KMS-11 (cell line): ENCODE measurements around the gene CORO6.

Experiments used
- H2AFZ ChIP-seq: fragments of 200-600 bp; sonication (generic); 2 replicates; pipeline ENCODE4 v1.6.1; 2016; ENCODE audit warnings: antibody characterized with exemption, mixed run types, low read depth
- H3K27ac ChIP-seq: fragments of 200-600 bp; sonication (generic); 2 replicates; pipeline ENCODE4 v1.6.1; 2016; ENCODE audit warnings: mild to moderate bottlenecking, mixed run types
- H3K27me3 ChIP-seq: fragments of 200-600 bp; sonication (generic); 2 replicates; pipeline ENCODE4 v1.6.1; 2017; ENCODE audit warnings: mild to moderate bottlenecking, low read depth, mixed run types, moderate library complexity; ENCODE audit not compliant: insufficient read depth
- H3K36me3 ChIP-seq: fragments of 200-600 bp; sonication (generic); 2 replicates; pipeline ENCODE4 v1.6.1; 2017; ENCODE audit warnings: mild to moderate bottlenecking, mixed run types; ENCODE audit not compliant: insufficient read depth
- H3K4me1 ChIP-seq: fragments of 200-600 bp; sonication (generic); 2 replicates; pipeline ENCODE4 v1.6.1; 2016; ENCODE audit warnings: mild to moderate bottlenecking, low read depth, mixed run types; ENCODE audit not compliant: poor library complexity, severe bottlenecking
- H3K4me2 ChIP-seq: fragments of 200-600 bp; sonication (generic); 2 replicates; pipeline ENCODE4 v1.7.0; 2016; ENCODE audit warnings: mild to moderate bottlenecking, mixed run types
- H3K4me3 ChIP-seq: fragments of 200-600 bp; sonication (generic); IDR thresholded peaks from 2 replicates; pipeline ENCODE4 v1.6.1; 2017; ENCODE audit warnings: low read depth, low read length, mixed read lengths; ENCODE audit not compliant: insufficient read depth
- H3K79me2 ChIP-seq: fragments of 200-600 bp; sonication (generic); 2 replicates; pipeline ENCODE4 v1.6.1; 2016; ENCODE audit warnings: low read depth, mixed run types; ENCODE audit not compliant: insufficient read depth
- H3K9ac ChIP-seq: fragments of 200-600 bp; sonication (generic); 2 replicates; pipeline ENCODE4 v1.6.1; 2016; ENCODE audit warnings: mild to moderate bottlenecking, mixed run types
- H4K20me1 ChIP-seq: fragments of 200-600 bp; sonication (generic); 2 replicates; pipeline ENCODE4 v1.6.1; 2016; ENCODE audit warnings: mild to moderate bottlenecking, mixed run types; ENCODE audit not compliant: insufficient read depth
- CTCF ChIP-seq: fragments of 200-600 bp; sonication (generic); conservative IDR thresholded peaks from 2 replicates; pipeline ENCODE4 v1.6.1; 2017; ENCODE audit warnings: low read depth, mild to moderate bottlenecking, antibody characterized with exemption, low read length, moderate library complexity, mixed read lengths

The CORO6 gene

GRCh38 chr17:29620779-29621500, 1.8 kb downstream of the CORO6 start:
- Histone ChIP-seq H3K79me2 (no peaks in the 10 kb centered on the region), H3K36me3 (no peaks in the 10 kb centered on the region), H3K9ac (no peak overlapping the region), H2AFZ (no peak overlapping the region), H3K4me3 (no peak overlapping the region), H3K27me3 (peaks cover 8% of the 10 kb centered on the region; the same call in 1 of the 2 replicates), H3K27ac (no peak overlapping the region), H4K20me1 (no peaks in the 10 kb centered on the region), H3K4me2 (no peak overlapping the region), H3K4me1 (peaks cover 23% of the 10 kb centered on the region)
- no peak for TF ChIP-seq CTCF

- no peaks in the 10 kb centered on the region for H3K79me2 ChIP-seq
- peaks cover 23% of the 10 kb centered on the region for H3K4me1 ChIP-seq
- no peak for TF ChIP-seq CTCF
- no peak overlapping the region for H3K4me3 ChIP-seq
- H2AFZ ChIP-seq: no peak overlapping the region
- no peaks in the 10 kb centered on the region for H4K20me1 ChIP-seq
- no peak overlapping the region for H3K4me2 ChIP-seq
- H3K36me3 ChIP-seq: no peaks in the 10 kb centered on the region
- H3K27me3 ChIP-seq: peaks cover 8% of the 10 kb centered on the region; the same call in 1 of the 2 replicates
- no peak overlapping the region for H3K27ac ChIP-seq
- H3K9ac ChIP-seq: no peak overlapping the region
Measured at GRCh38 chr17:29620271-29620670, 2.4 kb downstream of the CORO6 start.

- Histone ChIP-seq H4K20me1 (no peaks in the 10 kb centered on the region), H3K27ac (no peak overlapping the region), H3K4me3 (no peak overlapping the region), H3K4me1 (peaks cover 32% of the 10 kb centered on the region), H3K9ac (no peak overlapping the region), H3K4me2 (no peak overlapping the region), H2AFZ (no peak overlapping the region), H3K36me3 (no peaks in the 10 kb centered on the region), H3K27me3 (peaks cover 13% of the 10 kb centered on the region; the same call in 1 of the 2 replicates), H3K79me2 (no peaks in the 10 kb centered on the region)
- TF ChIP-seq CTCF: 0 out of 2 replicates have a peak, but pooled peaks have one; percentile 23
Measured at GRCh38 chr17:29619251-29619650, 3.5 kb downstream of the CORO6 start.

- no peak overlapping the region for H3K4me3 ChIP-seq
- no peak overlapping the region for H3K27ac ChIP-seq
- no peak overlapping the region; the same call in 1 of the 2 replicates for H3K9ac ChIP-seq
- no peaks in the 10 kb centered on the region for H3K79me2 ChIP-seq
- peak overlapping the region; percentile 79; the same call in 1 of the 2 replicates for H3K4me2 ChIP-seq
- H2AFZ ChIP-seq: peak overlapping the region; percentile 75; the same call in 1 of the 2 replicates
- H4K20me1 ChIP-seq: no peaks in the 10 kb centered on the region
- peaks cover 13% of the 10 kb centered on the region; the same call in 1 of the 2 replicates for H3K27me3 ChIP-seq
- no peaks in the 10 kb centered on the region for H3K36me3 ChIP-seq
- peaks cover 40% of the 10 kb centered on the region for H3K4me1 ChIP-seq
- no peak; the same call in 1 of the 2 replicates for TF ChIP-seq CTCF
Measured at GRCh38 chr17:29618272-29619065, 4.2 kb downstream of the CORO6 start.
